Heart left ventricle (tissue), 13 donors: ENCODE data around the gene NTMT1.

Source experiments
- POLR2A ChIP-seq, 2 donors: fragments of 450-650 bp; IDR thresholded peaks; one replicate each; pipeline ENCODE4 v1.6.1; 2017; ENCODE audit warnings: antibody characterized with exemption in 2 of 2, mild to moderate bottlenecking in 2 of 2, moderate library complexity in 2 of 2
- TF ChIP-seq, protein P1 (sequence below), 12 donors: fragments of 200-600 bp; sonication (generic) in 4 of 12; IDR thresholded peaks; one replicate each; pipeline versions ENCODE4 v1.5.0 to v1.8.0; 2018 to 2022; ENCODE audit warnings: antibody characterized with exemption in 12 of 12, mild to moderate bottlenecking in 5 of 12
- donor health status: ischemic (EF 13 %, LVEDD 7.1; RV severe dilation, severe dysfunction).
- donor health status: DM: no; HTN: yes; CAD: no.
- donor health status: DM: no; HTN: no; CAD: no.
- donor health status: ischemic (EF 25% LVEDD 6.9; RV normal size, moderate dysfunction).
- donor health status: ischemic (EF 25% LVEDD 5.7; RV mildly dilated, moderate dysfunction).
- donor health status: ischemic (EF 35%, LVEDD 5.7; RV mildly dilated, moderate dysfunction).
- donor health status: nonischemic (EF 11% LVEDD 7.7; RV severe dilation, severe dysfunction).
- donor health status: DM: yes; HTN: yes; CAD: no.
- donor health status: PGD.
- donor health status: ischemic (EF 29% LVEDD 5.4; RV normal size, mild dysfunction).
- donor health status: nonischemic (EF 23%, LVEDD 6.1; RV moderate dilation, normal function).

DNA sequence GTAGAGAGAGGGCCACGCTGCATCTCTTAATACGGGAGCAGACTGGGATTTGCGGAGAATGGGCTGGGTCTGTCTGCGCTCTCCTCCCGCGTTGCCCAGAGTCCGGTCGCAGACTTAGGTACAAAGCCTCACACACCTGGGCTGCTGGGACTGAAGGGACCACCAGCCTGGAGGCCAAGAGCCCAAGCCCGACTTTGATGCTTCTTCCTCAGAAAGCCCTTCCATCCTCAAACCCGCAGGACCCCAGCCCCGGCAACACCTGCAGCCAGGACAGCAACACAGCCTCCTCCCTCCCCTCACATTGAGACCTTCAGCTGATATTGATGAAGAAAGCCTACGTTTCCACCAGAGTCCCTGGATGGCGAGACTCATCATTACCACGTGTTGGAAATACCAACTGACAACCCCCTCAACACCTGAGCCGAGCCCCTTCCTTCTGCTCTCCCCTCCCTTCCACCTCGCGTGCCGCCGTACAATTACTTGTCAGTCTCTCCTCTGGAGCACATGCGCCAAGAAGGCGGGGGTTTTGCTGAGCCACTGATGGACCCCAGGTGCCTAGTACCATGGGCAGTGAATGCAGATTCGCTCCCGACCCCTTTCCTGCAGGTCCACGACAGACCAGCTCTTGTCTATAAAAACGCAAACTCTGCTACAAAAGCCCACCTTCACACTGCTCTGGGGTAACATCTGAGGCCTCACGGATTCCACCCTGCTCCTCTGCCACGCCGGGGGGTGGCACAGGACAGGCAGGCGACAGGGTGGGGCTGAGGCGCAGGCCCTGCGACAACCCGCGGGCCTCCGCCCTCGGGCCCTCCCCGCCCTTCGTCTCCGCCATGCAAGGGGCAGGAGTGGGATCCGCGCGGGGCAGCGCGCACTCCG lies 15.1 kb downstream of the NTMT1 start:
- TF ChIP-seq, protein P1, sequence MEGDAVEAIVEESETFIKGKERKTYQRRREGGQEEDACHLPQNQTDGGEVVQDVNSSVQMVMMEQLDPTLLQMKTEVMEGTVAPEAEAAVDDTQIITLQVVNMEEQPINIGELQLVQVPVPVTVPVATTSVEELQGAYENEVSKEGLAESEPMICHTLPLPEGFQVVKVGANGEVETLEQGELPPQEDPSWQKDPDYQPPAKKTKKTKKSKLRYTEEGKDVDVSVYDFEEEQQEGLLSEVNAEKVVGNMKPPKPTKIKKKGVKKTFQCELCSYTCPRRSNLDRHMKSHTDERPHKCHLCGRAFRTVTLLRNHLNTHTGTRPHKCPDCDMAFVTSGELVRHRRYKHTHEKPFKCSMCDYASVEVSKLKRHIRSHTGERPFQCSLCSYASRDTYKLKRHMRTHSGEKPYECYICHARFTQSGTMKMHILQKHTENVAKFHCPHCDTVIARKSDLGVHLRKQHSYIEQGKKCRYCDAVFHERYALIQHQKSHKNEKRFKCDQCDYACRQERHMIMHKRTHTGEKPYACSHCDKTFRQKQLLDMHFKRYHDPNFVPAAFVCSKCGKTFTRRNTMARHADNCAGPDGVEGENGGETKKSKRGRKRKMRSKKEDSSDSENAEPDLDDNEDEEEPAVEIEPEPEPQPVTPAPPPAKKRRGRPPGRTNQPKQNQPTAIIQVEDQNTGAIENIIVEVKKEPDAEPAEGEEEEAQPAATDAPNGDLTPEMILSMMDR (IDR thresholded peaks at IDR 0.05), result no peak
- TF ChIP-seq POLR2A (IDR thresholded peaks at IDR 0.05), result no peak
